Measurements from ENCODE around the gene HCN4. TPM values are rescaled to one million over a fixed set of nuclear protein-coding genes. Genes with fewer than 3 reads are reported as not detected.

The HCN4 gene
- total RNA-seq, 2 donors from 2014 or later, result 6.9 to 45.3 TPM

- DNase-seq (ENCODE audit: low spot score), result no peak
- Histone ChIP-seq H3K36me3 (no peaks in the 10 kb centered on the region), H3K9me3 (no peaks in the 10 kb centered on the region), H3K27me3 (no peaks in the 10 kb centered on the region), H3K4me3 (no peak overlapping the region), H3K27ac (no peak overlapping the region), H3K4me1 (peaks cover 0 to 24% of the 10 kb centered on the region in 2 donors)
- no peak for TF ChIP-seq CTCF (IDR thresholded peaks at IDR 0.05)
Observed at GRCh38 chr15:73395671-73396070, 26.9 kb upstream of the HCN4 start.

GRCh38 chr15:73394782-73395181 lies 26.0 kb upstream of the HCN4 start:
- no peak for DNase-seq (ENCODE audit: low spot score)
- H3K9me3 ChIP-seq, result no peaks in the 10 kb centered on the region
- no peak for TF ChIP-seq CTCF (IDR thresholded peaks at IDR 0.05)
- H3K27me3 ChIP-seq, result no peaks in the 10 kb centered on the region
- H3K4me3 ChIP-seq, result no peak overlapping the region
- H3K27ac ChIP-seq, result no peak overlapping the region
- peaks cover 0 to 33% of the 10 kb centered on the region in 2 donors for H3K4me1 ChIP-seq
- no peaks in the 10 kb centered on the region for H3K36me3 ChIP-seq

- Histone ChIP-seq H3K27me3 (no peaks in the 10 kb centered on the region), H3K4me1 (peaks cover 0 to 38% of the 10 kb centered on the region in 2 donors), H3K27ac (no peak overlapping the region), H3K4me3 (no peak overlapping the region), H3K36me3 (no peaks in the 10 kb centered on the region), H3K9me3 (no peaks in the 10 kb centered on the region)
- no peak for TF ChIP-seq CTCF (IDR thresholded peaks at IDR 0.05)
- DNase-seq (ENCODE audit: low spot score), result no peak
Observed at GRCh38 chr15:73393336-73393735, 24.6 kb upstream of the HCN4 start.

GRCh38 chr15:73392025-73392424 lies 23.3 kb upstream of the HCN4 start:
- Histone ChIP-seq H3K27ac (no peak overlapping the region), H3K9me3 (no peaks in the 10 kb centered on the region), H3K36me3 (no peaks in the 10 kb centered on the region), H3K4me1 (peaks cover 0 to 31% of the 10 kb centered on the region in 2 donors), H3K27me3 (no peaks in the 10 kb centered on the region), H3K4me3 (no peak overlapping the region)
- no peak for DNase-seq (ENCODE audit: low spot score)
- TF ChIP-seq CTCF (IDR thresholded peaks at IDR 0.05), result no peak

GRCh38 chr15:73391128-73391872 lies 22.5 kb upstream of the HCN4 start:
- Histone ChIP-seq H3K4me1 (peaks cover 0 to 30% of the 10 kb centered on the region in 2 donors), H3K36me3 (no peaks in the 10 kb centered on the region), H3K27me3 (no peaks in the 10 kb centered on the region), H3K4me3 (no peak overlapping the region), H3K9me3 (no peaks in the 10 kb centered on the region), H3K27ac (peak overlapping the region in 1 of 2 donors; percentile 10)
- no peak for DNase-seq (ENCODE audit: low spot score)
- TF ChIP-seq CTCF (IDR thresholded peaks at IDR 0.05), result no peak

Data from right atrium auricular region (tissue), 2 donors.